ENCODE results near the gene LRPAP1. TPM values are rescaled to one million over a fixed set of nuclear protein-coding genes. Genes with fewer than 3 reads are reported as not detected.

The LRPAP1 gene
- total RNA-seq, 1 experiment from 2014 or later = 109 TPM

GRCh38 chr4:3468154-3468553, 64.1 kb downstream of the LRPAP1 start:
- Histone ChIP-seq H3K9me3 (ENCODE audit: control insufficient read depth in 1 of 2, insufficient read depth in 1 of 2, low read depth in 1 of 2, low read length in 2 of 2) (peaks cover 0 to 5% of the 10 kb centered on the region in 2 experiments; a peak in 1 of 4 replicates), H3K27me3 (ENCODE audit: insufficient read depth, low read length) (no peaks in the 10 kb centered on the region), H3K79me2 (ENCODE audit: insufficient read depth, low read length) (no peaks in the 10 kb centered on the region), H3K36me3 (ENCODE audit: control insufficient read depth in 1 of 2, insufficient read depth in 2 of 2, low read length in 2 of 2) (no peaks in the 10 kb centered on the region), H3K4me2 (ENCODE audit: low read length) (no peak overlapping the region), H3K9ac (ENCODE audit: low read length) (no peak overlapping the region), H4K20me1 (ENCODE audit: insufficient read depth) (no peaks in the 10 kb centered on the region), H3K4me1 (ENCODE audit: control insufficient read depth in 1 of 2, insufficient read depth in 2 of 2, low read length in 2 of 2) (peaks cover 0 to 4% of the 10 kb centered on the region in 2 experiments; a peak in 1 of 4 replicates), H3K27ac (ENCODE audit: low read depth, low read length) (no peak overlapping the region), H3K9me2 (ENCODE audit: insufficient read depth) (no peaks in the 10 kb centered on the region), H2AFZ (ENCODE audit: low read depth, low read length, poor library complexity, severe bottlenecking) (no peak overlapping the region), H3K4me3 (replicated peaks in 1 of 2; ENCODE audit: low read depth in 1 of 2, low read length in 2 of 2) (no peak overlapping the region)
- ChIA-PET POLR2A (no interaction called here), CTCF (no interaction called here), RAD21 (ENCODE audit: low non-redundant PET in 1 of 2, low total read pairs in 2 of 2, uncharacterized antibody in 2 of 2, unreplicated experiment in 2 of 2) (no interaction called here)
- DNase-seq (ENCODE audit: low read depth, low spot score) (no peak), ATAC-seq (no peak)
- TF ChIP-seq SP1 (IDR thresholded peaks at IDR 0.05; ENCODE audit: low read depth) (no peak), SRF (IDR thresholded peaks at IDR 0.05; ENCODE audit: low read depth) (no peak), YY1 (IDR thresholded peaks at IDR 0.05; ENCODE audit: extremely low read depth, insufficient replicate concordance, low read depth, low read length) (no peak), SIN3A (IDR thresholded peaks at IDR 0.05; ENCODE audit: low read depth) (no peak), ZBTB33 (IDR thresholded peaks at IDR 0.05; ENCODE audit: extremely low read depth, insufficient replicate concordance, low read length) (no peak), RAD21 (IDR thresholded peaks at IDR 0.05; ENCODE audit: low read depth) (no peak), TCF7L2 (IDR thresholded peaks at IDR 0.05; ENCODE audit: borderline replicate concordance, extremely low read depth, insufficient read depth, insufficient read length) (no peak), FOSL1 (IDR thresholded peaks at IDR 0.05; ENCODE audit: low read depth) (no peak), REST (IDR thresholded peaks at IDR 0.05; ENCODE audit: low read depth) (no peak), EZH2phosphoT487 (IDR thresholded peaks at IDR 0.05; ENCODE audit: borderline replicate concordance) (no peak), ATF3 (IDR thresholded peaks at IDR 0.05) (no peak), ZFX (IDR thresholded peaks at IDR 0.05) (no peak), CTCF (IDR thresholded peaks at IDR 0.05 in 2 of 3, conservative IDR thresholded peaks at IDR 0.05 in 1 of 3; ENCODE audit: borderline replicate concordance in 1 of 3, insufficient read depth in 1 of 3, low read depth in 2 of 3, low read length in 2 of 3) (no peak), EZH2 (IDR thresholded peaks at IDR 0.05) (no peak), CBX3 (IDR thresholded peaks at IDR 0.05; ENCODE audit: low read depth) (no peak), ZNF274 (IDR thresholded peaks at IDR 0.05; ENCODE audit: low read depth, low read length) (no peak), POLR2AphosphoS5 (IDR thresholded peaks at IDR 0.05; ENCODE audit: low read depth, low read length) (no peak), MAX (IDR thresholded peaks at IDR 0.05) (no peak), JUND (IDR thresholded peaks at IDR 0.05) (no peak)
- no TSS peak for BruUV-seq (replicated peaks)
- intact Hi-C loops (cut with micrococcal nuclease) = no loop called here

Data from HCT116 (cell line).